ENCODE results near the gene SLC30A7. TPM values are rescaled to one million over a fixed set of nuclear protein-coding genes. Genes with fewer than 3 reads are reported as not detected.
"Not testable (repeated sequence)": the region's sequence is repeated elsewhere in the genome, so short reads cannot be mapped to it uniquely, and the experiment has no call there.

SLC30A7 gene, protein sequence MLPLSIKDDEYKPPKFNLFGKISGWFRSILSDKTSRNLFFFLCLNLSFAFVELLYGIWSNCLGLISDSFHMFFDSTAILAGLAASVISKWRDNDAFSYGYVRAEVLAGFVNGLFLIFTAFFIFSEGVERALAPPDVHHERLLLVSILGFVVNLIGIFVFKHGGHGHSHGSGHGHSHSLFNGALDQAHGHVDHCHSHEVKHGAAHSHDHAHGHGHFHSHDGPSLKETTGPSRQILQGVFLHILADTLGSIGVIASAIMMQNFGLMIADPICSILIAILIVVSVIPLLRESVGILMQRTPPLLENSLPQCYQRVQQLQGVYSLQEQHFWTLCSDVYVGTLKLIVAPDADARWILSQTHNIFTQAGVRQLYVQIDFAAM
- 10 to 100 TPM; 27.7 to 36.8 (median 34.8) TPM for total RNA-seq (2021; fragmentation: NEBNext Ultra II Directional; extraction: Animal tissue kit (Norgen Biotek cat#: 25700))
- long read RNA-seq, full-length matches to known transcripts: 14 of 47 reads
- long read RNA-seq, partial matches to known transcripts: 2 of 47 reads
- long read RNA-seq, other reads (novel, unspliced or antisense): 31 of 47 reads

GRCh38 chr1:100895540-100896480, at the start of gene SLC30A7:
Gene SLC30A7 (plus strand): TSS chr1:100896090. CDS start chr1:100896263, 173 bp downstream.
- H3K27ac Mint-ChIP-seq: peak within 1 kb of the TSS; percentile 100
- H3K36me3 Mint-ChIP-seq (ENCODE audit: low read depth): peaks cover 31% of the 10 kb centered on the region
- TF ChIP-seq, protein P1, sequence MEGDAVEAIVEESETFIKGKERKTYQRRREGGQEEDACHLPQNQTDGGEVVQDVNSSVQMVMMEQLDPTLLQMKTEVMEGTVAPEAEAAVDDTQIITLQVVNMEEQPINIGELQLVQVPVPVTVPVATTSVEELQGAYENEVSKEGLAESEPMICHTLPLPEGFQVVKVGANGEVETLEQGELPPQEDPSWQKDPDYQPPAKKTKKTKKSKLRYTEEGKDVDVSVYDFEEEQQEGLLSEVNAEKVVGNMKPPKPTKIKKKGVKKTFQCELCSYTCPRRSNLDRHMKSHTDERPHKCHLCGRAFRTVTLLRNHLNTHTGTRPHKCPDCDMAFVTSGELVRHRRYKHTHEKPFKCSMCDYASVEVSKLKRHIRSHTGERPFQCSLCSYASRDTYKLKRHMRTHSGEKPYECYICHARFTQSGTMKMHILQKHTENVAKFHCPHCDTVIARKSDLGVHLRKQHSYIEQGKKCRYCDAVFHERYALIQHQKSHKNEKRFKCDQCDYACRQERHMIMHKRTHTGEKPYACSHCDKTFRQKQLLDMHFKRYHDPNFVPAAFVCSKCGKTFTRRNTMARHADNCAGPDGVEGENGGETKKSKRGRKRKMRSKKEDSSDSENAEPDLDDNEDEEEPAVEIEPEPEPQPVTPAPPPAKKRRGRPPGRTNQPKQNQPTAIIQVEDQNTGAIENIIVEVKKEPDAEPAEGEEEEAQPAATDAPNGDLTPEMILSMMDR (IDR thresholded peaks at IDR 0.05): no peak
- peaks cover 37% of the 10 kb centered on the region for H3K4me1 Mint-ChIP-seq (ENCODE audit: low read depth)
- peaks cover under 1% of the 10 kb centered on the region for H3K9me3 Mint-ChIP-seq
- peaks cover 8% of the 10 kb centered on the region for H3K27me3 Mint-ChIP-seq (ENCODE audit: insufficient read depth)
- DNase-seq: peak; percentile 91
- H3K4me3 Mint-ChIP-seq: peak within 1 kb of the TSS; percentile 100

DNA sequence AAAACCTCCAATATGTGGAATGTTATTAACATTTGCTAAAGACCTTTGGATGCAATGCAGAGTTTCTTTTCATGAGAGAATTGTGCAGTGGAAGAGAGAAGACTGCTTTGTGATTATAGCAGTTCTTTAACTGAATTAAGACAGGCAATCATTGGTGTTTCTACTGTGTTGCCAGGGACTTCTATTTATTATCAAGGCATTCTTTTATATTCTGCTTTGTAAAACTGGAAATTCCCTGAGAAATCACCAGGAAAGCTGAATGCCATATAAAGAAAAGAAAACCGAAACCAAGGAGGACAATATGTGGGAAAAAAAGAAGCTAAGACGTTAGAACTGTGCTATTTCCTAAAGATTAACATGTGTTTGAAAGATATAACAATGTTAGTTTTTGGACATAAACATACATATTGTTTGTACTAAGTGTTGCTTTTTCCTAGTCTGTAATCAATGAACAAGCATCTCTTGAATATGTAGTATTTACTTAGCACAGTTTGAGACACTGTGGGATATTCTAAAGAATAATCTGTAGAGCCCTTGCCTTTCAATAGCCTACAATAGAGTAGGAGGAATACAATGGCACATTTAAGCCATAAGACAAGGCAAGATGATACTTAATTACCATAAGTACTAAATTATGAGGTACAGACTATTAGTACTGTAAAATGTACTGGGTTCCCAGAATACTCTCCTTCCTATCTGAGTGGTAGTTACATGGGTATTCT, 48.4 kb upstream of the SLC30A7 start:
- Mint-ChIP-seq H3K4me1 (ENCODE audit: low read depth) (no peaks in the 10 kb centered on the region), H3K4me3 (peak overlapping the region; percentile 69), H3K27me3 (ENCODE audit: insufficient read depth) (peaks cover 11% of the 10 kb centered on the region), H3K36me3 (ENCODE audit: low read depth) (no peaks in the 10 kb centered on the region), H3K9me3 (no peaks in the 10 kb centered on the region; the same call in 1 of the 2 replicates), H3K27ac (no peak overlapping the region)
- TF ChIP-seq, protein P1 (IDR thresholded peaks at IDR 0.05): no peak
- no peak for DNase-seq

- no peaks in the 10 kb centered on the region for H3K9me3 Mint-ChIP-seq
- no peak overlapping the region for H3K27ac Mint-ChIP-seq
- no peak for DNase-seq
- no peak overlapping the region for H3K4me3 Mint-ChIP-seq
- peaks cover 12% of the 10 kb centered on the region for H3K4me1 Mint-ChIP-seq (ENCODE audit: low read depth)
- H3K36me3 Mint-ChIP-seq (ENCODE audit: low read depth): no peaks in the 10 kb centered on the region
- peaks cover 8% of the 10 kb centered on the region for H3K27me3 Mint-ChIP-seq (ENCODE audit: insufficient read depth)
- TF ChIP-seq, protein P1 (IDR thresholded peaks at IDR 0.05): no peak
Observed at GRCh38 chr1:100851726-100852125, 44.2 kb upstream of the SLC30A7 start.

- Mint-ChIP-seq H3K27ac (no peak overlapping the region), H3K4me1 (ENCODE audit: low read depth) (peaks cover 12% of the 10 kb centered on the region), H3K9me3 (no peaks in the 10 kb centered on the region), H3K36me3 (ENCODE audit: low read depth) (no peaks in the 10 kb centered on the region), H3K27me3 (ENCODE audit: insufficient read depth) (peaks cover 8% of the 10 kb centered on the region), H3K4me3 (no peak overlapping the region)
- TF ChIP-seq, protein P1 (IDR thresholded peaks at IDR 0.05): no peak
- no peak for DNase-seq
Observed at GRCh38 chr1:100852976-100853375, 42.9 kb upstream of the SLC30A7 start.

GRCh38 chr1:100855116-100855515, 40.8 kb upstream of the SLC30A7 start:
- not testable (repeated sequence) for H3K9me3 Mint-ChIP-seq; H3K36me3 Mint-ChIP-seq (ENCODE audit: low read depth); H3K27me3 Mint-ChIP-seq (ENCODE audit: insufficient read depth); H3K27ac Mint-ChIP-seq; H3K4me3 Mint-ChIP-seq
- H3K4me1 Mint-ChIP-seq (ENCODE audit: low read depth): peaks cover 16% of the 10 kb centered on the region
- DNase-seq: peak; percentile 77

All from HFFc6 (cell line).